ENCODE measurements around the gene GTPBP4. TPM values are rescaled to one million over a fixed set of nuclear protein-coding genes. Genes with fewer than 3 reads are reported as not detected.

The GTPBP4 gene
- polyA plus RNA-seq, 1 donor (not counting 4 experiments of a cell fraction or from before 2014, with no cell fraction given): 70.4 TPM

GRCh38 chr10:955820-956217, 32.4 kb upstream of the GTPBP4 start:
- Histone ChIP-seq H3K79me2 (ENCODE audit: control insufficient read depth, insufficient read depth, low read length) (no peaks in the 10 kb centered on the region), H2AFZ (ENCODE audit: control insufficient read depth, low read length) (no peak overlapping the region), H3K27ac (ENCODE audit: control insufficient read depth, insufficient read depth, low read length) (no peak overlapping the region), H3K4me3 (ENCODE audit: control insufficient read depth in 2 of 3, extremely low read depth in 1 of 3, insufficient read depth in 2 of 3, low read depth in 1 of 3, low read length in 3 of 3) (no peak overlapping the region), H3K27me3 (ENCODE audit: control insufficient read depth, extremely low read depth, insufficient read depth, low read length) (peaks cover 4% of the 10 kb centered on the region), H4K20me1 (ENCODE audit: control insufficient read depth, extremely low read depth, insufficient read depth, low read length) (no peaks in the 10 kb centered on the region), H3K9me1 (ENCODE audit: control insufficient read depth, extremely low read depth, insufficient read depth, low read length) (no peaks in the 10 kb centered on the region), H3K9ac (ENCODE audit: control insufficient read depth, extremely low read depth, insufficient read depth, low read length) (no peak overlapping the region), H3K4me2 (ENCODE audit: control insufficient read depth, extremely low read depth, insufficient read depth, low read depth, low read length) (no peak overlapping the region), H3K36me3 (ENCODE audit: control insufficient read depth in 2 of 2, extremely low read depth in 1 of 2, insufficient read depth in 2 of 2, low read length in 2 of 2) (no peaks in the 10 kb centered on the region), H3K4me1 (ENCODE audit: control insufficient read depth, extremely low read depth, insufficient read depth, low read length) (no peaks in the 10 kb centered on the region), H3K9me3 (ENCODE audit: control insufficient read depth, low read depth, low read length) (no peaks in the 10 kb centered on the region)
- dilution Hi-C loops (cut with MboI; ENCODE audit: extremely low pct_ligation_motif_present, low sequenced_read_pairs): no loop called here
- TF ChIP-seq CTCF (optimal IDR thresholded peaks at IDR 0.05 in 1 of 3, IDR thresholded peaks at IDR 0.05 in 1 of 3, conservative IDR thresholded peaks at IDR 0.05 in 1 of 3; ENCODE audit: extremely low read depth in 1 of 3, insufficient read depth in 2 of 3, low read length in 3 of 3) (no peak), EZH2 (IDR thresholded peaks at IDR 0.05; ENCODE audit: low read length) (no peak)
- FAIRE-seq (no peak), DNase-seq (ENCODE audit: low read depth, low spot score) (no peak)

GRCh38 chr10:958106-958505, 30.1 kb upstream of the GTPBP4 start:
- no peaks in the 10 kb centered on the region for H3K4me1 ChIP-seq (ENCODE audit: control insufficient read depth, extremely low read depth, insufficient read depth, low read length)
- FAIRE-seq (no peak), DNase-seq (ENCODE audit: low read depth, low spot score) (no peak)
- TF ChIP-seq EZH2 (IDR thresholded peaks at IDR 0.05; ENCODE audit: low read length) (no peak), CTCF (optimal IDR thresholded peaks at IDR 0.05 in 1 of 3, IDR thresholded peaks at IDR 0.05 in 1 of 3, conservative IDR thresholded peaks at IDR 0.05 in 1 of 3; ENCODE audit: extremely low read depth in 1 of 3, insufficient read depth in 2 of 3, low read length in 3 of 3) (no peak)
- H2AFZ ChIP-seq (ENCODE audit: control insufficient read depth, low read length): no peak overlapping the region
- dilution Hi-C loops (cut with MboI; ENCODE audit: extremely low pct_ligation_motif_present, low sequenced_read_pairs): no loop called here
- no peak overlapping the region for H3K27ac ChIP-seq (ENCODE audit: control insufficient read depth, insufficient read depth, low read length)
- no peaks in the 10 kb centered on the region for H3K79me2 ChIP-seq (ENCODE audit: control insufficient read depth, insufficient read depth, low read length)
- H3K9me3 ChIP-seq (ENCODE audit: control insufficient read depth, low read depth, low read length): no peaks in the 10 kb centered on the region
- no peaks in the 10 kb centered on the region for H3K36me3 ChIP-seq (ENCODE audit: control insufficient read depth in 2 of 2, extremely low read depth in 1 of 2, insufficient read depth in 2 of 2, low read length in 2 of 2)
- H3K4me2 ChIP-seq (ENCODE audit: control insufficient read depth, extremely low read depth, insufficient read depth, low read depth, low read length): no peak overlapping the region
- H4K20me1 ChIP-seq (ENCODE audit: control insufficient read depth, extremely low read depth, insufficient read depth, low read length): no peaks in the 10 kb centered on the region
- H3K4me3 ChIP-seq (ENCODE audit: control insufficient read depth in 2 of 3, extremely low read depth in 1 of 3, insufficient read depth in 2 of 3, low read depth in 1 of 3, low read length in 3 of 3): no peak overlapping the region
- peaks cover 4% of the 10 kb centered on the region for H3K27me3 ChIP-seq (ENCODE audit: control insufficient read depth, extremely low read depth, insufficient read depth, low read length)
- no peak overlapping the region for H3K9ac ChIP-seq (ENCODE audit: control insufficient read depth, extremely low read depth, insufficient read depth, low read length)
- no peaks in the 10 kb centered on the region for H3K9me1 ChIP-seq (ENCODE audit: control insufficient read depth, extremely low read depth, insufficient read depth, low read length)
